D721Med (cell line): ENCODE measurements around the gene TMED10.

Experiments
- DNase-seq: peaks from one replicate; pipeline ENCODE4 v3.0.0; 2011; ENCODE audit warnings: low spot score; ENCODE audit not compliant: insufficient read length
- FAIRE-seq: peaks from 2 replicates; lab custom pipeline; 2011; peaks lifted over from hg19 to GRCh38; lab: Jason Lieb, UNC
- CTCF ChIP-seq: IDR thresholded peaks from 2 replicates; pipeline ENCODE4 v1.5.1; 2012; ENCODE audit warnings: mild to moderate bottlenecking, control low read depth; ENCODE audit not compliant: insufficient read depth; ENCODE audit errors: missing control alignments

Gene TMED10

DNA sequence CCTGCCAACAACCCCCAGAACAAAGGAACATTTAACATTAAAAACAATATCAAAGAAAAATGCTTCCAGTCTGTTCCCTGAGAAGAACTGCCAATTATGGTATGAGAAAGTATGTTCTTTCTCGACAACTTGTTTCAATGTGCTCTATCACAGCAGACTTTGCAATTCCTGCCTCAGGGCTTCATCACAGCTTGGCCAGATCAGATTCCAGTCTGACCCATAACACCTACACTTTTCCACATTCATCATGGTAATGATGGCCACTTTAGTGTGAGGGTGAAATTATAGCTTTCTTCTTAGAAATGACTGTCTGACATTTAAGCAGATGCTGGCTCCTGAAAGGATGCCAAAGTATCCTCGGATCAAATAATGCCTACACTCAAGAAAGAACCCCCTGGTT lies 66.5 kb downstream of the TMED10 start:
- no peak for FAIRE-seq
- TF ChIP-seq CTCF: no peak
- DNase-seq: no peak

DNA sequence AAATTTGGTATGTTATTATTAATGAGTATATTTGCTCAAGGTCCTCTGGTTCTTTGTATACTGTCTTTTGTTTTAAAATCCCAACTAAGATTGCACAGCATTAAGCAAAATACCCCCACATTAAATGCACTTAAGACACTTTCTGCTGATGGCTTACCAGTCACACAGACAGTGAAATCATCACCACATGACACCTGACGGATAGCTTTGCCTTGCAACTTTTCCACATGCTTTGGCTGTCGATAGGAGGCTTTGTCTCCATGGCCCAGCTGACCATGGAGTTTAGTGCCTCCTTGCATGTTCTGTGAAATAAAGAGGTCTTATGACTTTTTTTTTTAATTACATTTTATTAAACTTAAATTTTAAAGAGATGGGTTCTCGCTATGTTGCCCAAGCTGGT lies 69.2 kb downstream of the TMED10 start:
- no peak for TF ChIP-seq CTCF
- no peak for DNase-seq
- no peak for FAIRE-seq

DNA sequence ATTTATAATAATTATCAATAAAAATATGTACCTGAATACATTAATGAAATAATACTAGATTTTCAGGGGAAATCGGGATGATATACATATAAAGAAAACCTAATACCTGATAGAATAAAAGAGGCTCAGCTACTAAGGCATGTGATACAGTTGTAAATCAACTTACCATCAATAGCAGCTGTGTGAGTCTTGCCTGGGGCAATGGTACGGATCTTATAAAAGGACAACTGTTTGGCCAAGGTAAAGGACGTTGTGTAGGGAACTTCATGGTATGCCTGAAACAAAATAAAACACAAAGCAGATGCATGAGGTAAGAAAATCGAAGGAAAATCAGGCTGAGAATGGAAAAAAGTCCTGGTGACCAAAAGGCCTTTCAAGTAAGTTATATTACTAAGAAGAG lies 74.9 kb downstream of the TMED10 start:
- DNase-seq: no peak
- TF ChIP-seq CTCF: no peak
- no peak for FAIRE-seq

DNA sequence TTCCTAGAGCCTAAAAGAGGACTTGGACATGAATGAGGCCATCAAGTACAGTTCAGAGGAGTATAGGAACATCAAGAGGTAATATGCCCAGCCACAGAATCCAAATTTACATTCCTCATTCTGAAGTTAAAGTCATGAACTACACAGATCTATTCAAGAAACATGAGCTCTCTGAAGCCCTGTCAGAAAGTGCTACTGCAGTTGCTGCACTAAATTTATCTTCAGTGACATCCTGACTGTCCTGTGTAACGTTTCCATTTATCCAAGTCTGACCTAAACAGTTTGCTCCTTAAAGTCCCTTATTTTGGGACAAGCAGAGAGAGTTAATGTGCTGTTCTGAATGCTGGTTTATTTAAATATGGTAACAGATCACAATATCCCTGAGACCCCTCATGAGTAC lies 77.7 kb downstream of the TMED10 start:
- FAIRE-seq (no peak), DNase-seq (no peak)
- TF ChIP-seq CTCF: no peak

DNA sequence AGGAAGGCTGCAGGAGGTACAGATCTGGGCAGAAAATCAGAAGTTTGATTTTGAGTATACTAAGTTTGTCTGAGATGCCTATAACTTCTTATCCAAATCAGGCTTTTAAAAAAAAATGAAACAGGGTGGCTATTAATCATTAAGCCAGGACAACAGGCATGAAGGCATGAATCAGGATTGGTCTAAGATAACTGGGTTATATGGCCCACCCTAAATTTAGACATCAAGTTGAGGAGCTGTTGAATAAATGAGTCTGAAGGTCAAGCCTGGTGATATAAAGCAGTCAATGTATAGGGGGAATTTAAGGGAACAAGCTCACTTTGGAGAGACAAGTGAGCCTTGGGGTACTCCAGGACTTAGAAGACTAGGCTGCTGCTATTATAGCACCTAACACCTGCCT lies 78.2 kb downstream of the TMED10 start:
- FAIRE-seq (no peak), DNase-seq (no peak)
- no peak for TF ChIP-seq CTCF

DNA sequence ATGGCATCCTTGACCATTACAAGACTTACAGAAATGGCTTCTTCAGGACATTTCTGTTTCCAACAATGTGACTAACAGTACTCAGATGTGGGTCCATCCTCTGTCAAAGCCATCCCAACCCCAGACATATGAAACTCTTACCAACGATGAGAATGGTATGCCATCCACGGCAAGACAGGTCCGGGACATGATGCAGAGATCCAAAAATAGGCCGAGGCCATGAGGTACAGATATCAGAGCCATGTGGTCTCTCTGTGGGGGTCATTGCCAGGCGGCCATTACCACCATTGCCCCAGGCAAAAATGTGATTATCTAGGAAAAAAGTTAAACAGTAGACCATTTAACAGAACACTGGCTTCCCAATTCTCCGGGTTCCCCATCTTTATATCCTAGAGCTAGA lies 79.5 kb downstream of the TMED10 start:
- FAIRE-seq: no peak
- no peak for DNase-seq
- TF ChIP-seq CTCF: no peak

- FAIRE-seq (no peak), DNase-seq (no peak)
- no peak for TF ChIP-seq CTCF
These were observed 80.7 kb downstream of the TMED10 start for GRCh38 chr14:75095690-75096089.
